ENCODE data around the gene UGT1A5. TPM values are rescaled to one million over a fixed set of nuclear protein-coding genes. Genes with fewer than 3 reads are reported as not detected.

Gene UGT1A5
- polyA plus RNA-seq, 1 donor from 2014 or later = not detected

GRCh38 chr2:233668605-233669260 lies 44.0 kb upstream of the UGT1A5 start:
- no peaks in the 10 kb centered on the region for H3F3A ChIP-seq (ENCODE audit: insufficient read depth, low read length, poor library complexity, severe bottlenecking)
- TF ChIP-seq TAF1 (IDR thresholded peaks at IDR 0.05; ENCODE audit: low read depth) = no peak
- TF ChIP-seq REST (IDR thresholded peaks at IDR 0.05; ENCODE audit: borderline replicate concordance) = no peak
- no peak for TF ChIP-seq CTCF (IDR thresholded peaks at IDR 0.05; ENCODE audit: poor library complexity, severe bottlenecking)
- TF ChIP-seq RAD21 (conservative IDR thresholded peaks at IDR 0.05) = no peak
- TF ChIP-seq MXI1 (conservative IDR thresholded peaks at IDR 0.05; ENCODE audit: poor library complexity, severe bottlenecking) = no peak
- TF ChIP-seq EP300 (conservative IDR thresholded peaks at IDR 0.05; ENCODE audit: poor library complexity, severe bottlenecking) = no peak
- TF ChIP-seq EZH2 (IDR thresholded peaks at IDR 0.05; ENCODE audit: borderline replicate concordance, insufficient read depth, low read length, poor library complexity, severe bottlenecking) = no peak
- TF ChIP-seq SMC3 (conservative IDR thresholded peaks at IDR 0.05; ENCODE audit: poor library complexity) = no peak
- no peaks in the 10 kb centered on the region for H3K9me3 ChIP-seq (ENCODE audit: low read length)
- no peaks in the 10 kb centered on the region for H3K9me2 ChIP-seq (ENCODE audit: insufficient read depth, low read length)
- no peaks in the 10 kb centered on the region for H4K20me1 ChIP-seq (ENCODE audit: insufficient read depth)
- H3K79me2 ChIP-seq (replicated peaks; ENCODE audit: insufficient read depth, low read length) = no peaks in the 10 kb centered on the region
- no peak overlapping the region for H2AFZ ChIP-seq (ENCODE audit: low read depth, low read length)
- no peaks in the 10 kb centered on the region for H3K27me3 ChIP-seq (ENCODE audit: insufficient read depth, low read depth, low read length)
- no peak overlapping the region for H3K9ac ChIP-seq (ENCODE audit: low read length)
- no peak overlapping the region for H3K4me2 ChIP-seq (ENCODE audit: low read length)
- H3K27ac ChIP-seq (ENCODE audit: low read length) = no peak overlapping the region
- H3K36me3 ChIP-seq (ENCODE audit: insufficient read depth, low read length) = no peaks in the 10 kb centered on the region
- H3K4me3 ChIP-seq (ENCODE audit: low read length) = no peak overlapping the region

- Histone ChIP-seq H3F3A (ENCODE audit: insufficient read depth, low read length, poor library complexity, severe bottlenecking) (no peaks in the 10 kb centered on the region), H3K9me2 (ENCODE audit: insufficient read depth, low read length) (no peaks in the 10 kb centered on the region)
- no peak for TF ChIP-seq REST (IDR thresholded peaks at IDR 0.05; ENCODE audit: borderline replicate concordance)
- no peak for TF ChIP-seq TAF1 (IDR thresholded peaks at IDR 0.05; ENCODE audit: low read depth)
- TF ChIP-seq POLR2AphosphoS5 (IDR thresholded peaks at IDR 0.05) = no peak
- TF ChIP-seq EZH2 (IDR thresholded peaks at IDR 0.05; ENCODE audit: borderline replicate concordance, insufficient read depth, low read length, poor library complexity, severe bottlenecking) = no peak
- TF ChIP-seq MXI1 (conservative IDR thresholded peaks at IDR 0.05; ENCODE audit: poor library complexity, severe bottlenecking) = no peak
- no peak for TF ChIP-seq RAD21 (conservative IDR thresholded peaks at IDR 0.05)
- TF ChIP-seq SMC3 (conservative IDR thresholded peaks at IDR 0.05; ENCODE audit: poor library complexity) = no peak
- TF ChIP-seq EP300 (conservative IDR thresholded peaks at IDR 0.05; ENCODE audit: poor library complexity, severe bottlenecking) = no peak
- TF ChIP-seq CTCF (IDR thresholded peaks at IDR 0.05; ENCODE audit: poor library complexity, severe bottlenecking) = no peak
Observed at GRCh38 chr2:233671290-233672161, 41.2 kb upstream of the UGT1A5 start, which contains the start of gene UGT1A9. Gene UGT1A9 (plus strand): TSS chr2:233671898. CDS start chr2:233671935, 37 bp downstream.

More at GRCh38 chr2:233671290-233672161, 41.2 kb upstream of the UGT1A5 start, which contains the start of gene UGT1A9:
- Histone ChIP-seq H3K27ac (ENCODE audit: low read length) (no peak within 1 kb of the TSS), H4K20me1 (ENCODE audit: insufficient read depth) (no peaks in the 10 kb centered on the region), H3K79me2 (replicated peaks; ENCODE audit: insufficient read depth, low read length) (no peaks in the 10 kb centered on the region), H3K4me2 (ENCODE audit: low read length) (no peak within 1 kb of the TSS), H3K9me3 (ENCODE audit: low read length) (no peaks in the 10 kb centered on the region), H3K9ac (ENCODE audit: low read length) (no peak within 1 kb of the TSS), H3K27me3 (ENCODE audit: insufficient read depth, low read depth, low read length) (no peaks in the 10 kb centered on the region), H3K4me3 (ENCODE audit: low read length) (no peak within 1 kb of the TSS), H3K36me3 (ENCODE audit: insufficient read depth, low read length) (no peaks in the 10 kb centered on the region), H2AFZ (ENCODE audit: low read depth, low read length) (no peak within 1 kb of the TSS)

Measured in neural cell (in vitro differentiated cells).